PC-9 (cell line): ENCODE measurements around the gene RER1. TPM values are rescaled to one million over a fixed set of nuclear protein-coding genes. Genes with fewer than 3 reads are reported as not detected.

ENCODE experiments used
- BruUV-seq: library from RNA; stranded (reverse); fragments of 400-500 nt; replicated peaks from 2 replicates; lab custom pipeline; 2021; lab: Mats Ljungman, UMichigan
- CTCF ChIA-PET: fragments of 300-600 bp; sonication (Branson Sonifier 250); formaldehyde crosslinking; loops from one replicate; lab custom pipeline; 2022; ENCODE audit warnings: antibody characterized with exemption; lab: Charles Lee
- POLR2A ChIA-PET: fragments of 300-600 bp; sonication (Branson Sonifier 250); formaldehyde crosslinking; loops from one replicate; lab custom pipeline; 2022; ENCODE audit warnings: antibody characterized with exemption; ENCODE audit not compliant: unreplicated experiment; lab: Charles Lee
- DNase-seq, 2 experiments: peaks; one replicate each; pipeline versions ENCODE4 v3.0.0 to v3.0.0-alpha.2; 2015 to 2022; ENCODE audit warnings: mixed read lengths in 1 of 2
- H2AFZ ChIP-seq: fragments of 200-600 bp; sonication (generic); 2 replicates; pipeline ENCODE4 v1.8.1; 2017; ENCODE audit warnings: antibody characterized with exemption
- H3F3A ChIP-seq: fragments of 200-600 bp; sonication (generic); 2 replicates; pipeline ENCODE4 v1.8.1; 2017; ENCODE audit warnings: antibody characterized with exemption, mild to moderate bottlenecking, low read depth; ENCODE audit not compliant: insufficient read depth
- H3K27ac ChIP-seq: fragments of 200-600 bp; sonication (generic); 2 replicates; pipeline ENCODE4 v1.6.1; 2016; ENCODE audit warnings: mixed run types
- H3K27me3 ChIP-seq: fragments of 200-600 bp; sonication (generic); 2 replicates; pipeline ENCODE4 v1.6.1; 2016; ENCODE audit warnings: low read depth, mixed run types; ENCODE audit not compliant: insufficient read depth
- H3K36me3 ChIP-seq: fragments of 200-600 bp; sonication (generic); 2 replicates; pipeline ENCODE4 v1.6.1; 2016; ENCODE audit warnings: low read depth, mixed run types
- H3K4me1 ChIP-seq: fragments of 200-600 bp; sonication (generic); replicated peaks from 2 replicates; pipeline ENCODE4 v1.6.1; 2016; ENCODE audit warnings: mixed run types; ENCODE audit not compliant: insufficient read depth
- H3K4me2 ChIP-seq: fragments of 200-600 bp; sonication (generic); 2 replicates; pipeline ENCODE4 v1.6.1; 2017; ENCODE audit warnings: mixed run types
- H3K4me3 ChIP-seq: fragments of 200-600 bp; sonication (generic); 2 replicates; pipeline ENCODE4 v1.6.1; 2016; ENCODE audit warnings: mixed run types
- H3K79me2 ChIP-seq: fragments of 200-600 bp; sonication (generic); 2 replicates; pipeline ENCODE4 v1.6.1; 2017; ENCODE audit warnings: low read depth, mixed run types
- H3K9me2 ChIP-seq: fragments of 200-600 bp; sonication (generic); 2 replicates; pipeline ENCODE4 v1.8.1; 2017; ENCODE audit warnings: mild to moderate bottlenecking; ENCODE audit not compliant: insufficient read depth
- H3K9me3 ChIP-seq: fragments of 200-600 bp; sonication (generic); 2 replicates; pipeline ENCODE4 v1.8.1; 2016; ENCODE audit warnings: low read depth; ENCODE audit not compliant: insufficient read depth
- H4K20me1 ChIP-seq: fragments of 200-600 bp; sonication (generic); 2 replicates; pipeline ENCODE4 v1.8.1; 2017; ENCODE audit not compliant: insufficient read depth
- CTCF ChIP-seq: fragments of 200-600 bp; sonication (generic); conservative IDR thresholded peaks from 2 replicates; pipeline ENCODE4 v1.6.1; 2017; ENCODE audit warnings: mixed run types, antibody characterized with exemption, mild to moderate bottlenecking, moderate library complexity
- EZH2 ChIP-seq: fragments of 200-600 bp; sonication (generic); IDR thresholded peaks from 2 replicates; pipeline ENCODE4 v1.8.0; 2017; ENCODE audit warnings: antibody characterized with exemption, low read depth
- intact Hi-C: fragments of 100-400 bp; cut with micrococcal nuclease; formaldehyde crosslinking; loops from one replicate; pipeline ENCODE4 v1.10.0; 2022; ENCODE audit not compliant: unreplicated experiment
- total RNA-seq: library from RNA; stranded (reverse); gene quantifications from 2 replicates; pipeline ENCODE4 v1.2.3, GENCODE V29; 2021

Gene RER1
- total RNA-seq, 1 experiment from 2014 or later = 131 TPM

- Histone ChIP-seq H3K79me2 (no peaks in the 10 kb centered on the region), H3K27me3 (peaks cover 76% of the 10 kb centered on the region), H3F3A (no peaks in the 10 kb centered on the region), H2AFZ (no peak overlapping the region), H3K4me2 (no peak overlapping the region), H3K4me1 (no peaks in the 10 kb centered on the region), H3K9me3 (no peaks in the 10 kb centered on the region), H3K4me3 (no peak overlapping the region), H3K27ac (no peak overlapping the region), H4K20me1 (peaks cover 6% of the 10 kb centered on the region; the same call in 1 of the 2 replicates), H3K36me3 (no peaks in the 10 kb centered on the region), H3K9me2 (no peaks in the 10 kb centered on the region)
- intact Hi-C loops = no loop called here
- TF ChIP-seq CTCF (no peak), EZH2 (no peak)
- no TSS peak for BruUV-seq
- ChIA-PET POLR2A (no interaction called here), CTCF (no interaction called here)
- DNase-seq = no peak
Observed at GRCh38 chr1:2437617-2438016, 46.0 kb downstream of the RER1 start.

- H3K27me3 ChIP-seq = peaks cover 76% of the 10 kb centered on the region
- no peaks in the 10 kb centered on the region for H3K79me2 ChIP-seq
- no TSS peak for BruUV-seq
- H4K20me1 ChIP-seq = peaks cover 6% of the 10 kb centered on the region; the same call in 1 of the 2 replicates
- DNase-seq = no peak
- no peaks in the 10 kb centered on the region for H3K9me3 ChIP-seq
- H2AFZ ChIP-seq = no peak overlapping the region
- TF ChIP-seq EZH2 = no peak
- TF ChIP-seq CTCF = no peak
- POLR2A ChIA-PET = no interaction called here
- H3K27ac ChIP-seq = no peak overlapping the region
- intact Hi-C loops = no loop called here
- H3K4me2 ChIP-seq = no peak overlapping the region
- no peaks in the 10 kb centered on the region for H3K4me1 ChIP-seq
- no peaks in the 10 kb centered on the region for H3K9me2 ChIP-seq
- H3K36me3 ChIP-seq = no peaks in the 10 kb centered on the region
- no peak overlapping the region for H3K4me3 ChIP-seq
- H3F3A ChIP-seq = no peaks in the 10 kb centered on the region
- CTCF ChIA-PET = no interaction called here
Observed at GRCh38 chr1:2438038-2438437, 46.4 kb downstream of the RER1 start.

DNA sequence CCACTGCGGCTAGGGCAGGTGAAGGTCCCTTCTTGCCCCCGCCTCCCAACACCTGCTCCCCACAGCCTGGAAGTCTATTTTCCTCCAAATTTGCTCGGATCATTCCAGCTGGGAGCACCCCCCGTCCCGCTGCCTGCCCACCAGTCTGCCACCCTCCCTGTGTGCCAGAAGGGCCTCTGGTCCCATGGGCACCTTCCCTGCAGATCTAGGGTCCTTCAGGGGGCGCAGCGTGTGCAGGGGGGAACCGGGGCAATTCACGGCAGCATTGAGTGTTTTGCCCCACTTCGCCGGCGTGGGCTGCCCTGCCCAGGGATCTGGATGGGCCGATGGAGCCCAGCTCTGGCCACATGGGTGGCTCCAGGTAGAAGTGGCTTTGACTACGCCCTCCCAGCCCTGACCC, 47.0 kb downstream of the RER1 start:
- H3K9me3 ChIP-seq = no peaks in the 10 kb centered on the region
- H3K4me3 ChIP-seq = no peak overlapping the region
- no peak overlapping the region for H3K4me2 ChIP-seq
- H3F3A ChIP-seq = no peaks in the 10 kb centered on the region
- H3K27me3 ChIP-seq = peaks cover 71% of the 10 kb centered on the region
- peaks cover 6% of the 10 kb centered on the region; the same call in 1 of the 2 replicates for H4K20me1 ChIP-seq
- no peak overlapping the region for H3K27ac ChIP-seq
- intact Hi-C loops = no loop called here
- H3K4me1 ChIP-seq = no peaks in the 10 kb centered on the region
- ChIA-PET POLR2A (no interaction called here), CTCF (no interaction called here)
- no TSS peak for BruUV-seq
- no peaks in the 10 kb centered on the region for H3K79me2 ChIP-seq
- DNase-seq = no peak
- no peaks in the 10 kb centered on the region for H3K36me3 ChIP-seq
- no peaks in the 10 kb centered on the region for H3K9me2 ChIP-seq
- H2AFZ ChIP-seq = no peak overlapping the region
- TF ChIP-seq CTCF (no peak), EZH2 (no peak)
